Measurements from ENCODE around the gene ACD.
"Not testable (repeated sequence)": the region's sequence is repeated elsewhere in the genome, so short reads cannot be mapped to it uniquely, and the experiment has no call there.

Gene ACD

GRCh38 chr16:67659675-67660563, at the start of gene ACD:
Gene ACD, minus strand, starts transcription at chr16:67660260. Its CDS starts 40 bp downstream, at chr16:67660220.
- peak; percentile 99 for DNase-seq (ENCODE audit: low spot score)

- DNase-seq (ENCODE audit: low spot score): no peak
Observed at GRCh38 chr16:67709050-67709449, 49.0 kb upstream of the ACD start.

- peak; percentile 82 for DNase-seq (ENCODE audit: low spot score)
Observed at GRCh38 chr16:67708368-67708771, 48.3 kb upstream of the ACD start.

GRCh38 chr16:67707790-67708189, 47.7 kb upstream of the ACD start:
- DNase-seq (ENCODE audit: low spot score): no peak

- DNase-seq (ENCODE audit: low spot score): no peak
Observed at GRCh38 chr16:67707210-67707609, 47.1 kb upstream of the ACD start.

- DNase-seq (ENCODE audit: low spot score): no peak
Observed at GRCh38 chr16:67704110-67704509, 44.0 kb upstream of the ACD start.

- no peak for DNase-seq (ENCODE audit: low spot score)
Observed at GRCh38 chr16:67703626-67704025, 43.6 kb upstream of the ACD start.

GRCh38 chr16:67702130-67702529, 42.1 kb upstream of the ACD start:
- DNase-seq (ENCODE audit: low spot score): no peak

GRCh38 chr16:67701420-67701819, 41.4 kb upstream of the ACD start:
- DNase-seq (ENCODE audit: low spot score): no peak

- no peak for DNase-seq (ENCODE audit: low spot score)
Observed at GRCh38 chr16:67699265-67699664, 39.2 kb upstream of the ACD start.

- no peak for DNase-seq (ENCODE audit: low spot score)
Observed at GRCh38 chr16:67697422-67698185, 37.5 kb upstream of the ACD start.

- no peak for DNase-seq (ENCODE audit: low spot score)
Observed at GRCh38 chr16:67694611-67695010, 34.6 kb upstream of the ACD start.

GRCh38 chr16:67693517-67694285, 33.6 kb upstream of the ACD start:
- DNase-seq (ENCODE audit: low spot score): not testable (repeated sequence)

GRCh38 chr16:67685388-67686112, 25.5 kb upstream of the ACD start:
- no peak for DNase-seq (ENCODE audit: low spot score)

GRCh38 chr16:67683767-67684166, 23.7 kb upstream of the ACD start:
- no peak for DNase-seq (ENCODE audit: low spot score)

- DNase-seq (ENCODE audit: low spot score): no peak
Observed at GRCh38 chr16:67679935-67680897, 20.2 kb upstream of the ACD start.

GRCh38 chr16:67678354-67679023, 18.4 kb upstream of the ACD start:
- DNase-seq (ENCODE audit: low spot score): no peak

- no peak for DNase-seq (ENCODE audit: low spot score)
Observed at GRCh38 chr16:67677712-67678111, 17.7 kb upstream of the ACD start.

GRCh38 chr16:67676939-67677338, 16.9 kb upstream of the ACD start:
- no peak for DNase-seq (ENCODE audit: low spot score)

GRCh38 chr16:67676516-67676915, 16.5 kb upstream of the ACD start:
- DNase-seq (ENCODE audit: low spot score): no peak
